ENCODE results near the gene TP53.
"Not testable (repeated sequence)": the region's sequence is repeated elsewhere in the genome, so short reads cannot be mapped to it uniquely, and the experiment has no call there.

TP53 gene

GRCh38 chr17:7673239-7673638 lies 14.1 kb downstream of the TP53 start:
- no peak for DNase-seq

GRCh38 chr17:7668482-7668881 lies 18.8 kb downstream of the TP53 start:
- DNase-seq: no peak

- no peak for DNase-seq
Measured at GRCh38 chr17:7667656-7668406, 19.5 kb downstream of the TP53 start.

GRCh38 chr17:7656958-7657609 lies 30.2 kb downstream of the TP53 start:
- DNase-seq: no peak

GRCh38 chr17:7655541-7655840 lies 31.8 kb downstream of the TP53 start:
- no peak for DNase-seq

- no peak for DNase-seq
Measured at GRCh38 chr17:7654832-7655540, 32.3 kb downstream of the TP53 start.

- DNase-seq: no peak
Measured at GRCh38 chr17:7652388-7653356, 34.6 kb downstream of the TP53 start.

GRCh38 chr17:7651665-7652387 lies 35.5 kb downstream of the TP53 start:
- no peak for DNase-seq

- no peak for DNase-seq
Measured at GRCh38 chr17:7651097-7651664, 36.1 kb downstream of the TP53 start.

GRCh38 chr17:7650509-7651096 lies 36.7 kb downstream of the TP53 start, which contains the start of gene ATP1B2:
TSS of gene ATP1B2 (plus strand) at chr17:7650926. CDS start at chr17:7651519, 593 bp downstream.
- no peak for DNase-seq

- DNase-seq: no peak
Measured at GRCh38 chr17:7647018-7647417, 40.3 kb downstream of the TP53 start.

GRCh38 chr17:7646457-7646856 lies 40.8 kb downstream of the TP53 start:
- no peak for DNase-seq

- no peak for DNase-seq
Measured at GRCh38 chr17:7644775-7645174, 42.5 kb downstream of the TP53 start.

- not testable (repeated sequence) for DNase-seq
Measured at GRCh38 chr17:7641635-7642034, 45.7 kb downstream of the TP53 start.

GRCh38 chr17:7640783-7641182 lies 46.5 kb downstream of the TP53 start:
- no peak for DNase-seq

GRCh38 chr17:7636163-7636562 lies 51.1 kb downstream of the TP53 start:
- no peak for DNase-seq

GRCh38 chr17:7634384-7634783 lies 52.9 kb downstream of the TP53 start:
- no peak for DNase-seq

- no peak for DNase-seq
Measured at GRCh38 chr17:7633093-7633492, 54.2 kb downstream of the TP53 start.

- DNase-seq: no peak
Measured at GRCh38 chr17:7632492-7632894, 54.8 kb downstream of the TP53 start.

GRCh38 chr17:7631398-7632380 lies 55.6 kb downstream of the TP53 start:
- no peak for DNase-seq
